Activated CD4-positive, alpha-beta T cell treated with anti-CD3 and anti-CD28 coated beads for 36 hours (primary cell): ENCODE data around the gene ANKRD36C. TPM values are rescaled to one million over a fixed set of nuclear protein-coding genes. Genes with fewer than 3 reads are reported as not detected.
"Not testable (repeated sequence)": the region's sequence is repeated elsewhere in the genome, so short reads cannot be mapped to it uniquely, and the experiment has no call there.

ENCODE experiments used
- ATAC-seq: fragments of 200-7000 bp; cut with Tn5 transposase; one replicate; pipeline ENCODE4 v1.10.0; 2021; ENCODE audit warnings: mild to moderate bottlenecking, moderate library complexity
- CTCF ChIA-PET: fragments of 350-600 bp; sonication (Branson Sonifier 250); formaldehyde crosslinking; loops from one replicate; lab custom pipeline; 2021; ENCODE audit warnings: antibody characterized with exemption; lab: Charles Lee
- POLR2A ChIA-PET: fragments of 350-600 bp; sonication (Branson Sonifier 250); formaldehyde crosslinking; loops from one replicate; lab custom pipeline; 2021; ENCODE audit warnings: antibody characterized with exemption, inconsistent platforms; lab: Charles Lee
- DNase-seq: peaks from one replicate; pipeline ENCODE4 v3.0.0-alpha.2; 2020
- H3K27ac Mint-ChIP-seq: one replicate; pipeline ENCODE4 v1.8.0; 2021; ENCODE audit warnings: mixed read lengths
- H3K27me3 Mint-ChIP-seq: one replicate; pipeline ENCODE4 v1.8.0; 2021; ENCODE audit warnings: mixed read lengths
- H3K36me3 Mint-ChIP-seq: one replicate; pipeline ENCODE4 v1.8.0; 2021; ENCODE audit warnings: low read depth, mixed read lengths
- H3K4me1 Mint-ChIP-seq: one replicate; pipeline ENCODE4 v1.8.0; 2021; ENCODE audit warnings: mixed read lengths
- H3K4me3 Mint-ChIP-seq: one replicate; pipeline ENCODE4 v1.8.0; 2021; ENCODE audit warnings: mild to moderate bottlenecking, moderate library complexity, mixed read lengths
- H3K9me3 Mint-ChIP-seq: one replicate; pipeline ENCODE4 v1.8.0; 2021; ENCODE audit warnings: low read depth, mixed read lengths
- intact Hi-C, 2 experiments: fragments of 100-400 bp; cut with DNase I in 1 of 2; cut with micrococcal nuclease in 1 of 2; formaldehyde crosslinking; loops; one replicate each; pipeline versions ENCODE4 v1.14.2 to v1.15.1; 2022 to 2024; cut with DNase I, micrococcal nuclease
- total RNA-seq, 2 experiments: library from RNA; stranded (reverse); gene quantifications; one replicate each; pipeline ENCODE4 v1.2.3, GENCODE V29; 2021

ANKRD36C gene
- total RNA-seq, 2 experiments from 2014 or later: 38.5 to 47.2 TPM

- not testable (repeated sequence) for ATAC-seq
- H3K36me3 Mint-ChIP-seq: peaks cover 18% of the 10 kb centered on the region
Measured at GRCh38 chr2:95867929-95868328, 123.7 kb downstream of the ANKRD36C start.

GRCh38 chr2:95867047-95867677 lies 124.5 kb downstream of the ANKRD36C start:
- H3K27ac Mint-ChIP-seq, H3K4me1 Mint-ChIP-seq, H3K9me3 Mint-ChIP-seq, intact Hi-C loops, POLR2A ChIA-PET, H3K4me3 Mint-ChIP-seq, DNase-seq, H3K27me3 Mint-ChIP-seq, CTCF ChIA-PET: not testable (repeated sequence)
- H3K36me3 Mint-ChIP-seq: peaks cover 17% of the 10 kb centered on the region
- ATAC-seq: peak; percentile 92

More at GRCh38 chr2:95867929-95868328, 123.7 kb downstream of the ANKRD36C start:
- CTCF ChIA-PET, DNase-seq, POLR2A ChIA-PET, H3K9me3 Mint-ChIP-seq, H3K27me3 Mint-ChIP-seq, H3K4me1 Mint-ChIP-seq, H3K4me3 Mint-ChIP-seq, H3K27ac Mint-ChIP-seq, intact Hi-C loops: not testable (repeated sequence)

- ATAC-seq, H3K27me3 Mint-ChIP-seq, H3K9me3 Mint-ChIP-seq, H3K4me1 Mint-ChIP-seq, DNase-seq, CTCF ChIA-PET, intact Hi-C loops, H3K27ac Mint-ChIP-seq, POLR2A ChIA-PET, H3K4me3 Mint-ChIP-seq: not testable (repeated sequence)
- H3K36me3 Mint-ChIP-seq: peaks cover 13% of the 10 kb centered on the region
Measured at GRCh38 chr2:95862121-95862520, 129.5 kb downstream of the ANKRD36C start.

- ATAC-seq (no peak), DNase-seq (no peak)
- CTCF ChIA-PET: no interaction called here
- peaks cover 60% of the 10 kb centered on the region for H3K36me3 Mint-ChIP-seq
- no peak overlapping the region for H3K27ac Mint-ChIP-seq
- POLR2A ChIA-PET: no interaction called here
- intact Hi-C loops: no loop called here
- H3K27me3 Mint-ChIP-seq: no peaks in the 10 kb centered on the region
- H3K9me3 Mint-ChIP-seq: no peaks in the 10 kb centered on the region
- H3K4me1 Mint-ChIP-seq: no peaks in the 10 kb centered on the region
- H3K4me3 Mint-ChIP-seq: no peak overlapping the region
Measured at GRCh38 chr2:95836151-95836550, 155.5 kb downstream of the ANKRD36C start.

GRCh38 chr2:95834077-95835013 lies 157.3 kb downstream of the ANKRD36C start:
- CTCF ChIA-PET, H3K27ac Mint-ChIP-seq, DNase-seq, intact Hi-C loops, H3K27me3 Mint-ChIP-seq, H3K4me1 Mint-ChIP-seq, H3K9me3 Mint-ChIP-seq, H3K4me3 Mint-ChIP-seq, POLR2A ChIA-PET, ATAC-seq: not testable (repeated sequence)
- peaks cover 73% of the 10 kb centered on the region for H3K36me3 Mint-ChIP-seq

GRCh38 chr2:95824218-95824617 lies 167.4 kb downstream of the ANKRD36C start:
- POLR2A ChIA-PET, intact Hi-C loops, H3K4me3 Mint-ChIP-seq, H3K27ac Mint-ChIP-seq, H3K4me1 Mint-ChIP-seq, DNase-seq, ATAC-seq, CTCF ChIA-PET, H3K27me3 Mint-ChIP-seq: not testable (repeated sequence)
- Mint-ChIP-seq H3K9me3 (peaks cover 47% of the 10 kb centered on the region), H3K36me3 (peaks cover 48% of the 10 kb centered on the region)

GRCh38 chr2:95817521-95817920 lies 174.1 kb downstream of the ANKRD36C start:
- peaks cover 48% of the 10 kb centered on the region for H3K9me3 Mint-ChIP-seq
- intact Hi-C loops, ATAC-seq, H3K4me1 Mint-ChIP-seq, POLR2A ChIA-PET, H3K27ac Mint-ChIP-seq, CTCF ChIA-PET, H3K27me3 Mint-ChIP-seq, H3K4me3 Mint-ChIP-seq, DNase-seq: not testable (repeated sequence)
- peaks cover 32% of the 10 kb centered on the region for H3K36me3 Mint-ChIP-seq

- ATAC-seq, POLR2A ChIA-PET, DNase-seq, intact Hi-C loops, H3K27me3 Mint-ChIP-seq, H3K27ac Mint-ChIP-seq, CTCF ChIA-PET, H3K4me1 Mint-ChIP-seq, H3K4me3 Mint-ChIP-seq: not testable (repeated sequence)
- Mint-ChIP-seq H3K9me3 (peaks cover 28% of the 10 kb centered on the region), H3K36me3 (peaks cover 16% of the 10 kb centered on the region)
Measured at GRCh38 chr2:95813311-95813710, 178.3 kb downstream of the ANKRD36C start.

- H3K36me3 Mint-ChIP-seq: peaks cover 6% of the 10 kb centered on the region
- DNase-seq (no peak), ATAC-seq (no peak)
- H3K9me3 Mint-ChIP-seq: peaks cover 21% of the 10 kb centered on the region
- POLR2A ChIA-PET: no interaction called here
- no peaks in the 10 kb centered on the region for H3K27me3 Mint-ChIP-seq
- CTCF ChIA-PET: no interaction called here
- H3K27ac Mint-ChIP-seq: no peak overlapping the region
- H3K4me3 Mint-ChIP-seq: no peak overlapping the region
- intact Hi-C loops: no loop called here
- H3K4me1 Mint-ChIP-seq: no peaks in the 10 kb centered on the region
Measured at GRCh38 chr2:95799892-95800291, 191.7 kb downstream of the ANKRD36C start.

- peaks cover 16% of the 10 kb centered on the region for H3K9me3 Mint-ChIP-seq
- H3K4me3 Mint-ChIP-seq, H3K36me3 Mint-ChIP-seq, DNase-seq, H3K27ac Mint-ChIP-seq, ATAC-seq, H3K27me3 Mint-ChIP-seq, H3K4me1 Mint-ChIP-seq, POLR2A ChIA-PET, intact Hi-C loops, CTCF ChIA-PET: not testable (repeated sequence)
Measured at GRCh38 chr2:95799147-95799889, 192.3 kb downstream of the ANKRD36C start.

- intact Hi-C loops, CTCF ChIA-PET, H3K27ac Mint-ChIP-seq, POLR2A ChIA-PET, ATAC-seq, H3K27me3 Mint-ChIP-seq, H3K9me3 Mint-ChIP-seq, DNase-seq, H3K4me1 Mint-ChIP-seq, H3K4me3 Mint-ChIP-seq, H3K36me3 Mint-ChIP-seq: not testable (repeated sequence)
Measured at GRCh38 chr2:95796249-95797099, 195.2 kb downstream of the ANKRD36C start.
